ENCODE results near the gene ASF1A. TPM values are rescaled to one million over a fixed set of nuclear protein-coding genes. Genes with fewer than 3 reads are reported as not detected.

The ASF1A gene
- total RNA-seq, 1 donor from 2014 or later, result 16.7 TPM

Other genes starting within 250 kb of the ASF1A start
- gene CEP85L, start 242.6 kb upstream of the ASF1A start, total RNA-seq, result 9.7 TPM
- 21.1 TPM for gene MCM9, start 41.0 kb downstream of the ASF1A start, total RNA-seq
- gene FAM184A, start 184.5 kb downstream of the ASF1A start, total RNA-seq, result 1.0 TPM